ENCODE results near the gene EZR.

Gene EZR

GRCh38 chr6:158760618-158761250 lies 58.4 kb downstream of the EZR start:
- DNase-seq (ENCODE audit: low read depth), result no peak

- DNase-seq (ENCODE audit: low read depth), result no peak
Measured at GRCh38 chr6:158759966-158760617, 59.1 kb downstream of the EZR start.

- no peak for DNase-seq (ENCODE audit: low read depth)
Measured at GRCh38 chr6:158758941-158759479, 60.2 kb downstream of the EZR start.

GRCh38 chr6:158758451-158758860 lies 60.7 kb downstream of the EZR start:
- DNase-seq (ENCODE audit: low read depth), result no peak

- DNase-seq (ENCODE audit: low read depth), result no peak
Measured at GRCh38 chr6:158757753-158758090, 61.4 kb downstream of the EZR start.

- DNase-seq (ENCODE audit: low read depth), result no peak
Measured at GRCh38 chr6:158756977-158757752, 62.0 kb downstream of the EZR start.

- DNase-seq (ENCODE audit: low read depth), result no peak
Measured at GRCh38 chr6:158756126-158756525, 63.0 kb downstream of the EZR start.

- no peak for DNase-seq (ENCODE audit: low read depth)
Measured at GRCh38 chr6:158755636-158756035, 63.5 kb downstream of the EZR start.

GRCh38 chr6:158754738-158755137 lies 64.4 kb downstream of the EZR start:
- no peak for DNase-seq (ENCODE audit: low read depth)

GRCh38 chr6:158753811-158754210 lies 65.4 kb downstream of the EZR start:
- DNase-seq (ENCODE audit: low read depth), result no peak

- DNase-seq (ENCODE audit: low read depth), result no peak
Measured at GRCh38 chr6:158752613-158753012, 66.6 kb downstream of the EZR start.

- no peak for DNase-seq (ENCODE audit: low read depth)
Measured at GRCh38 chr6:158751921-158752320, 67.2 kb downstream of the EZR start.

- DNase-seq (ENCODE audit: low read depth), result no peak
Measured at GRCh38 chr6:158751224-158751623, 67.9 kb downstream of the EZR start.

- no peak for DNase-seq (ENCODE audit: low read depth)
Measured at GRCh38 chr6:158744986-158745430, 74.2 kb downstream of the EZR start.

- no peak for DNase-seq (ENCODE audit: low read depth)
Measured at GRCh38 chr6:158743033-158743651, 76.0 kb downstream of the EZR start.

- DNase-seq (ENCODE audit: low read depth), result no peak
Measured at GRCh38 chr6:158739673-158740072, 79.5 kb downstream of the EZR start.

- DNase-seq (ENCODE audit: low read depth), result no peak
Measured at GRCh38 chr6:158737710-158738615, 81.2 kb downstream of the EZR start.

GRCh38 chr6:158737082-158737709 lies 82.0 kb downstream of the EZR start:
- no peak for DNase-seq (ENCODE audit: low read depth)

- DNase-seq (ENCODE audit: low read depth), result no peak
Measured at GRCh38 chr6:158735009-158735408, 84.2 kb downstream of the EZR start.

- no peak for DNase-seq (ENCODE audit: low read depth)
Measured at GRCh38 chr6:158730541-158730907, 88.6 kb downstream of the EZR start.

- DNase-seq (ENCODE audit: low read depth), result no peak
Measured at GRCh38 chr6:158729906-158730540, 89.1 kb downstream of the EZR start.
